ENCODE measurements around the gene DUS1L. TPM values are rescaled to one million over a fixed set of nuclear protein-coding genes. Genes with fewer than 3 reads are reported as not detected.
A peak's percentile ranks its signal among the peaks of the same experiment; 100 is the strongest.

DUS1L gene
- total RNA-seq, 1 donor from 2014 or later = 125 TPM

DNA sequence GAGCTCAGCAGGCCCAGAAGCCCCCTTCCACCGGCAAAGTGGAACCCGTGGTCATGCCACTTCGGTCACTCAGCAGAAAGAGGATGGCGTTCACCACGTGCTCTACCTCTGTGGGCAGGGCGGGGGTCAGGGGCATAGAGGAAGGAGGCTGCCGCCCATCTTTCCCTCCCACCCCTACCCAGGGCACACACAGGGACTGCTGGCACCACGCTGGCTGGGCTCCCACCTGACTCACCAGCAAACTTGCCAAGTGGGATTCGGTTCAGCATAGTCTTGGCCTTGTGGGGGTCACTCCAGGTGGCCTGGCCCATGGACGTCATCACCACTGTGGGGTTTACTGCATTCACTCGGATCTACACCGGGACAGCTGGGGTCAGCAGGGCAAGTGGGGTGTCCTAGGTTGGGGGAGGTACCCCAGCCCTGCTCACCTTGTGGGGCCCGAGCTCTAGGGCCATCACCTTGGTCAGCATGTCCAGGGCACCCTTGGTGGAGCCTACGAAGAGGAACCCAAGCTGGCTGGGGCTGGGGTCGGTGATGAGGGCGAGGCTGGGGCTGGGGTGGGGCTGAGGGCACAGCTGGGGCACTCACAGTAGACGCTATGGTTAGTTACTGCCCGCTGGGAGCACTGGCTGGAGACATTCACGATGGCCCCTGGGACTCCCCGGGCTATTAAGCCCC, 29.5 kb downstream of the DUS1L start:
- no peak for FAIRE-seq
- Histone ChIP-seq H3K36me3 (ENCODE audit: control insufficient read depth, insufficient read depth, low read length) (peaks cover 7% of the 10 kb centered on the region), H3K27me3 (ENCODE audit: control insufficient read depth, insufficient read depth, low read length) (no peaks in the 10 kb centered on the region), H3K4me3 (ENCODE audit: low read depth, low read length) (peak overlapping the region; percentile 69)
- DNase-seq (ENCODE audit: low read depth) = no peak
- TF ChIP-seq, protein P1, sequence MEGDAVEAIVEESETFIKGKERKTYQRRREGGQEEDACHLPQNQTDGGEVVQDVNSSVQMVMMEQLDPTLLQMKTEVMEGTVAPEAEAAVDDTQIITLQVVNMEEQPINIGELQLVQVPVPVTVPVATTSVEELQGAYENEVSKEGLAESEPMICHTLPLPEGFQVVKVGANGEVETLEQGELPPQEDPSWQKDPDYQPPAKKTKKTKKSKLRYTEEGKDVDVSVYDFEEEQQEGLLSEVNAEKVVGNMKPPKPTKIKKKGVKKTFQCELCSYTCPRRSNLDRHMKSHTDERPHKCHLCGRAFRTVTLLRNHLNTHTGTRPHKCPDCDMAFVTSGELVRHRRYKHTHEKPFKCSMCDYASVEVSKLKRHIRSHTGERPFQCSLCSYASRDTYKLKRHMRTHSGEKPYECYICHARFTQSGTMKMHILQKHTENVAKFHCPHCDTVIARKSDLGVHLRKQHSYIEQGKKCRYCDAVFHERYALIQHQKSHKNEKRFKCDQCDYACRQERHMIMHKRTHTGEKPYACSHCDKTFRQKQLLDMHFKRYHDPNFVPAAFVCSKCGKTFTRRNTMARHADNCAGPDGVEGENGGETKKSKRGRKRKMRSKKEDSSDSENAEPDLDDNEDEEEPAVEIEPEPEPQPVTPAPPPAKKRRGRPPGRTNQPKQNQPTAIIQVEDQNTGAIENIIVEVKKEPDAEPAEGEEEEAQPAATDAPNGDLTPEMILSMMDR (IDR thresholded peaks at IDR 0.05; ENCODE audit: insufficient read depth, low read length, severe bottlenecking) = no peak

DNA sequence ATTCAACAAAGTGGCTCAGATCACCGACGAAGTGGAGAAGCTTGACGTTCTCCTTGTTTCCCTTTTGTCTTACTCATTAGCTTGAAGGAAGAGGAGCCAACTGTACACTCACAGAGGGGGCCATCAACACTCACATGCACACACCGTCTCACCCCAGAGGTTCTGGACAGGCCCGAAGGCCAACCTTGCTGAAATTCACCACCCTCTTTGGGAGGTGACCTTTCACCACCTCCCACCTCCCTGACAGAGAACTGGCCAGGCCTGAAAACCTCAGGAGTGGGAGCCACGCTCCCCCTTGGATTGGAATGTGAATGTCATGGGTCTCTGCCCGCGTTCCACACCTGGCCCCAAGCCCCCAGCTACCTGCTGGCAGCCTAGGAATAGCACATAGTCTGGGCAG, 30.1 kb downstream of the DUS1L start:
- no peak overlapping the region for H3K4me3 ChIP-seq (ENCODE audit: low read depth, low read length)
- TF ChIP-seq, protein P1 (IDR thresholded peaks at IDR 0.05; ENCODE audit: insufficient read depth, low read length, severe bottlenecking) = no peak
- DNase-seq (ENCODE audit: low read depth) (no peak), FAIRE-seq (no peak)
- peaks cover 7% of the 10 kb centered on the region for H3K36me3 ChIP-seq (ENCODE audit: control insufficient read depth, insufficient read depth, low read length)
- no peaks in the 10 kb centered on the region for H3K27me3 ChIP-seq (ENCODE audit: control insufficient read depth, insufficient read depth, low read length)

DNA sequence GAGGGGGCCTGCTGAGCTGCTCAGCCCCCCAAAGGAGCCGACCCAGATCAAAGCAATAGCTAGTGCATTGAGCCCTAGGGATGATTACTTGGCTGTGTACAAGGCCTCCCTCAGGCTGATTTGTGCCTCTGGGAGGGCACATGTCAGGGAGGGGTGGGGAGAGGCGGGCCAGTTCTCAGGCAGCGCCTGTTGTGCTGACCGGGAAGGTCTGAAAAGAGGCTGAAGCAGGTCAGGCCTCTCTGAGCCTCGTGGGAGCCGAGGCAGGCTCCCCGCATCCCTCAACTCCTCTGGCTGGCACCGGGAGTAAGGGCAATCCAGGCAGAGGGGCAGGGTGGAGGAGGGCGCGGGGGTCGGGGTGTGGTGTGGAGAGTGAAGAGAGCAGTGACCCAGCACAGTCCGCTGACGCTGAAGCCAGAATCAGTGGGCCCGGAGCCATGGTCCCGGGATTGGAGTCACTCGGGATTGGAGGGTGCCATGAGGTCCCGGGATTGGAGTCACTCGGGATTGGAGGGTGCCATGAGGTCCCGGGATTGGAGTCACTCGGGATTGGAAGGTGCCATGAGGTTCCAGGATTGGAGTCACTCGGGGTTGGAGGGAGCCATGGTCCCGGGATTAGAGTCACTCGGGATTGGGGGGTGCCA, 31.1 kb downstream of the DUS1L start:
- FAIRE-seq (no peak), DNase-seq (ENCODE audit: low read depth) (no peak)
- no peak overlapping the region for H3K4me3 ChIP-seq (ENCODE audit: low read depth, low read length)
- peaks cover 7% of the 10 kb centered on the region for H3K36me3 ChIP-seq (ENCODE audit: control insufficient read depth, insufficient read depth, low read length)
- TF ChIP-seq, protein P1 (IDR thresholded peaks at IDR 0.05; ENCODE audit: insufficient read depth, low read length, severe bottlenecking) = no peak
- no peaks in the 10 kb centered on the region for H3K27me3 ChIP-seq (ENCODE audit: control insufficient read depth, insufficient read depth, low read length)

DNA sequence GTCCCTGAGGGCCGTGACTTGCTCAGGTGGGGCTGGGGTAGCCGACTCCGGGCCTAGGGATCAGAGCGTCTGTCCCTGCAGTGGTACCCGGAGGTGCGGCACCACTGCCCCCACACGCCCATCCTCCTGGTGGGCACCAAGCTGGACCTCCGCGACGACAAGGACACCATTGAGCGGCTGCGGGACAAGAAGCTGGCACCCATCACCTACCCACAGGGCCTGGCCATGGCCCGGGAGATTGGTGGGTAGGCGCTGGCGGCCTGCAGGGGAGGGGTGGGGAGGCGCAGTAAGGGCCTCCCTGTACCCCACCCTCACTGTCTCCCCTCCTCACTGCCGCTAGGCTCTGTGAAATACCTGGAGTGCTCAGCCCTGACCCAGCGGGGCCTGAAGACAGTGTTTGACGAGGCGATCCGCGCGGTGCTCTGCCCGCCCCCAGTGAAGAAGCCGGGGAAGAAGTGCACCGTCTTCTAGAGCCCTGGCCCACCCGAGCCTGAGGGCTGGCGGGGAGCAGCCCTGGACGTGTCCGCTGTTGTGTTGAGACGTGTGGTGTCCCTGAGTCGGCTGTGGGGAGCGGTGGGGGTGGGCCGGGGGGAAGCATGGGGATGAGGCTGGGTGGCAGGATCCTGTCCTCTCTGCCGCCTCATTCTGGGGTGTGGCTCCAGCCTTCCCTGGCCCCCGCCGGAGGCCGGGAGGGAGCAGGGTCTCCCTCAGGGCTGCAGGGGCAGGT, 32.1 kb downstream of the DUS1L start:
- H3K36me3 ChIP-seq (ENCODE audit: control insufficient read depth, insufficient read depth, low read length) = peaks cover 7% of the 10 kb centered on the region
- H3K4me3 ChIP-seq (ENCODE audit: low read depth, low read length) = no peak overlapping the region
- no peak for FAIRE-seq

DNA sequence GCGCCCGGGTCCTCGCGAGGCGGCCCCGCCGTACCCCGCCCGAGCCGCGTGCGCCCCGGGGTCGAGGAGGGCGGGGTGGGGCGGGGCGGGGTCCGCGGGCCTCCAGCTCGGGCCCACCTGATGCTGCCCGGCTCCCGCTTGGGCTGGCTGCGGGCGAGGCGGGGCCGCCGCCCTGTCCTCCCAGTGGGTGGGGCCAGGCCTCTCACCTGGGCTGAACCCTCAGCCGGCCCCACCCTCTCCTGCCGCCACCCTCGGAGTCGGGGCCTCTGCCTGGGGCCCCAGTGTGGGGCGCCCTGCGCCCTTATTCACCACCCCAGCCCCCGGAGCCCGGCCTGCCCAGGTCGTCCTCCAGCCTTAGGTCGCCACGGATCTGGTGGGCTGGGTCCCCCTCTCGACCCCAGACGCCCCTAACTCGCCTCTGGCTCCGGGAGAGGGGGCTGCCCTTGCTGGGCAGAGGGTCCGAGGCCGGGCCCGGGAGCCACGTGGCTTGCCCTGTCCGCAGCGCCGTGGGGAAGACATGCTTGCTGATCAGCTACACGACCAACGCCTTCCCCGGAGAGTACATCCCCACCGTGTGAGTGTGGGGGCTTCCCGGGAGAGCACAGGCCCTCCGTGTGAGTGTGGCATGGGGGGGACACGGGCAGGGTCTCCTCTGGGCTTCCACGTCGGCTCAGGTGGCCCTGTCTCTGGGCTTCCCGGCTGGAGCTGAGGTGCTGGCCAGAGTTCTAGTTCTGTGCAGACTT, 33.5 kb downstream of the DUS1L start:
- FAIRE-seq (no peak), DNase-seq (ENCODE audit: low read depth) (peak; percentile 25)
- H3K4me3 ChIP-seq (ENCODE audit: low read depth, low read length) = peak overlapping the region; percentile 51

More for the DNA sequence above, 32.1 kb downstream of the DUS1L start:
- TF ChIP-seq, protein P1 (IDR thresholded peaks at IDR 0.05; ENCODE audit: insufficient read depth, low read length, severe bottlenecking) = no peak
- no peak for DNase-seq (ENCODE audit: low read depth)
- H3K27me3 ChIP-seq (ENCODE audit: control insufficient read depth, insufficient read depth, low read length) = no peaks in the 10 kb centered on the region

More for the DNA sequence above, 33.5 kb downstream of the DUS1L start:
- peaks cover 10% of the 10 kb centered on the region for H3K36me3 ChIP-seq (ENCODE audit: control insufficient read depth, insufficient read depth, low read length)
- H3K27me3 ChIP-seq (ENCODE audit: control insufficient read depth, insufficient read depth, low read length) = no peaks in the 10 kb centered on the region
- TF ChIP-seq, protein P1 (IDR thresholded peaks at IDR 0.05; ENCODE audit: insufficient read depth, low read length, severe bottlenecking) = no peak

Measured in bronchial epithelial cell (primary cell).